ENCODE data around the gene PHYKPL. TPM values are rescaled to one million over a fixed set of nuclear protein-coding genes. Genes with fewer than 3 reads are reported as not detected.

Gene PHYKPL
- total RNA-seq, 1 donor from 2014 or later = 70.2 TPM

GRCh38 chr5:178176791-178177190 lies 55.8 kb downstream of the PHYKPL start:
- Mint-ChIP-seq H3K4me3 (ENCODE audit: unreplicated experiment) (no peak overlapping the region), H3K9me3 (ENCODE audit: unreplicated experiment) (peaks cover 6% of the 10 kb centered on the region), H3K36me3 (ENCODE audit: unreplicated experiment) (no peaks in the 10 kb centered on the region), H3K27ac (ENCODE audit: unreplicated experiment) (no peak overlapping the region), H3K27me3 (ENCODE audit: unreplicated experiment) (peaks cover 9% of the 10 kb centered on the region), H3K4me1 (ENCODE audit: unreplicated experiment) (no peaks in the 10 kb centered on the region)
- TF ChIP-seq CTCF (IDR thresholded peaks at IDR 0.05) = no peak
- DNase-seq (ENCODE audit: extremely low spot score, unreplicated experiment) = no peak

- no peak overlapping the region for H3K27ac Mint-ChIP-seq (ENCODE audit: unreplicated experiment)
- H3K4me1 Mint-ChIP-seq (ENCODE audit: unreplicated experiment) = no peaks in the 10 kb centered on the region
- no peaks in the 10 kb centered on the region for H3K36me3 Mint-ChIP-seq (ENCODE audit: unreplicated experiment)
- H3K4me3 Mint-ChIP-seq (ENCODE audit: unreplicated experiment) = no peak overlapping the region
- TF ChIP-seq CTCF (IDR thresholded peaks at IDR 0.05) = no peak
- DNase-seq (ENCODE audit: extremely low spot score, unreplicated experiment) = no peak
- peaks cover 2% of the 10 kb centered on the region for H3K9me3 Mint-ChIP-seq (ENCODE audit: unreplicated experiment)
- H3K27me3 Mint-ChIP-seq (ENCODE audit: unreplicated experiment) = peaks cover 11% of the 10 kb centered on the region
Observed at GRCh38 chr5:178174456-178174855, 58.1 kb downstream of the PHYKPL start.

GRCh38 chr5:178170455-178170854 lies 62.1 kb downstream of the PHYKPL start:
- Mint-ChIP-seq H3K36me3 (ENCODE audit: unreplicated experiment) (no peaks in the 10 kb centered on the region), H3K4me3 (ENCODE audit: unreplicated experiment) (no peak overlapping the region), H3K4me1 (ENCODE audit: unreplicated experiment) (no peaks in the 10 kb centered on the region), H3K27ac (ENCODE audit: unreplicated experiment) (no peak overlapping the region), H3K27me3 (ENCODE audit: unreplicated experiment) (peaks cover 19% of the 10 kb centered on the region), H3K9me3 (ENCODE audit: unreplicated experiment) (no peaks in the 10 kb centered on the region)
- TF ChIP-seq CTCF (IDR thresholded peaks at IDR 0.05) = no peak
- DNase-seq (ENCODE audit: extremely low spot score, unreplicated experiment) = no peak

GRCh38 chr5:178165581-178165980 lies 67.0 kb downstream of the PHYKPL start:
- peaks cover 29% of the 10 kb centered on the region for H3K27me3 Mint-ChIP-seq (ENCODE audit: unreplicated experiment)
- DNase-seq (ENCODE audit: extremely low spot score, unreplicated experiment) = no peak
- peaks cover 6% of the 10 kb centered on the region for H3K4me1 Mint-ChIP-seq (ENCODE audit: unreplicated experiment)
- H3K4me3 Mint-ChIP-seq (ENCODE audit: unreplicated experiment) = no peak overlapping the region
- no peaks in the 10 kb centered on the region for H3K9me3 Mint-ChIP-seq (ENCODE audit: unreplicated experiment)
- H3K27ac Mint-ChIP-seq (ENCODE audit: unreplicated experiment) = no peak overlapping the region
- H3K36me3 Mint-ChIP-seq (ENCODE audit: unreplicated experiment) = no peaks in the 10 kb centered on the region
- no peak for TF ChIP-seq CTCF (IDR thresholded peaks at IDR 0.05)

- Mint-ChIP-seq H3K36me3 (ENCODE audit: unreplicated experiment) (no peaks in the 10 kb centered on the region), H3K27me3 (ENCODE audit: unreplicated experiment) (peaks cover 23% of the 10 kb centered on the region), H3K9me3 (ENCODE audit: unreplicated experiment) (no peaks in the 10 kb centered on the region), H3K4me1 (ENCODE audit: unreplicated experiment) (peaks cover 6% of the 10 kb centered on the region), H3K4me3 (ENCODE audit: unreplicated experiment) (peak overlapping the region; percentile 44), H3K27ac (ENCODE audit: unreplicated experiment) (no peak overlapping the region)
- peak; percentile 98 for TF ChIP-seq CTCF (IDR thresholded peaks at IDR 0.05)
- peak; percentile 95 for DNase-seq (ENCODE audit: extremely low spot score, unreplicated experiment)
Observed at GRCh38 chr5:178163772-178164735, 68.5 kb downstream of the PHYKPL start.

Measured in osteocyte (in vitro differentiated cells).